Activated CD4-positive, alpha-beta T cell treated with anti-CD3 and anti-CD28 coated beads for 24 hours (primary cell): ENCODE results near the gene ACACA.
"Not testable (repeated sequence)": the region's sequence is repeated elsewhere in the genome, so short reads cannot be mapped to it uniquely, and the experiment has no call there.

ENCODE experiments used
- DNase-seq, 2 donors: peaks; one replicate each; pipeline ENCODE4 v3.0.0-alpha.2; 2020; ENCODE audit warnings: low read depth in 2 of 2

The ACACA gene

DNA sequence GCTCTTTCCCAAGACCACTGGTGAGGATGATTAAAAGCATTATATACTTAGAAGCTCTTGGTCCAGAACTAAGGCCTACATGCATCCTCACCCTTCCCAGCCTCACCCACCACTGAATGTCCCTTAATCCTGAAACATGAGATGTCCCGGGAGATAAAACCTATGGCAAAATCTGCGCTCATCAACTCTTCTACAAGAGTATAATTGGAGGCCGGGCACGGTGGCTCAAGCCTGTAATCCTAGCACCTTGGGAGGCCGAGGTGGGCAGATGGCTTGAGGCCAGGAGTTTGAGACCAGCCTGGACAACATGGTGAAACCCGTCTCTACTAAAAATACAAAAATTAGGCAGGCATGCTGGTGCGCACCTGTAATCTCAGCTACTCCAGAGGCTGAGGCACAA is 13.3 kb downstream of the ACACA start:
- DNase-seq: no peak

DNA sequence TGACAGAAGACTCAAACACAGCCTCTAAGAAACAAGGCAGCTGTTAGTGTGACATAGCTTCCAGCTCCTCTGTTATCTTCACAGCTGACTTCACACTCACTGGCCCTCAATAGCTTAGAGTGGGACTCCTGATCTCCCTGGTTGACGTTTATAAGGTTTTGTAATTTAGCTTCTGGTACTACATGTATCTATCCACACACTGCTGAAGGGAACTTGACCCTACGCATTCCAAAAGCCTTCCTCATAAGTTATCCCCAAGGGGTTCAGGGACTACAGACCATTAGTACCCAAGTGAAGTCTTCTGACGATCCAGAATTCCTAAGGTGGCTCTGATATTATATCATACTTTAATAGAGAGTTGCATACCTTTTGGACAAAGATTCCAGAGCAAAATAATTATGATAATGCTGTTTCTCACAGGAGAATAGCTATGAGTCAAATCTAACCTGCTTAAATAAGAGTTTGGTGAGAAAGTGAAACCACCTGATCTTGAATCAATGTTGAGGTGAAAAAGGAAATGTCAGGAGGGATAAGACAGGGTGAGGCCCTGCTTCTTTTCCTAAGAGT is 14.5 kb downstream of the ACACA start:
- no peak for DNase-seq

DNA sequence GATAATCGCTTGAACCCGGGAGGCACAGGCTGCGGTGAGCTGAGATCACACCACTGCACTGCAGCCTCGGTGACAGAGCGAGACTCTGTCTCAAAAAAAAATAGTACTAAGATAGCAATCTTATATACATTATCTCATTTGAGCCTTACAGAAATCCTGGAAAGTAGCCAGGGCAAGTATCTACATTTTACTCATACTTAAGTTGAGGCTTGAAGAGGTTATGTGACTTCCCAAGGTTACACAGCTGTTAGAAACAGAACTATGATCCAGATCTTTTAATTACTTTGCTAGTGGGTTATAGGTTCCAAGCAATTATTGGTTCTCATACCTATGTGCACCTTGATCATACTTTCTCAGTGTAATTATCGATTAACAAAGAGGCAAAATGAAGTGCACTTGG is 15.5 kb downstream of the ACACA start:
- DNase-seq: no peak

DNA sequence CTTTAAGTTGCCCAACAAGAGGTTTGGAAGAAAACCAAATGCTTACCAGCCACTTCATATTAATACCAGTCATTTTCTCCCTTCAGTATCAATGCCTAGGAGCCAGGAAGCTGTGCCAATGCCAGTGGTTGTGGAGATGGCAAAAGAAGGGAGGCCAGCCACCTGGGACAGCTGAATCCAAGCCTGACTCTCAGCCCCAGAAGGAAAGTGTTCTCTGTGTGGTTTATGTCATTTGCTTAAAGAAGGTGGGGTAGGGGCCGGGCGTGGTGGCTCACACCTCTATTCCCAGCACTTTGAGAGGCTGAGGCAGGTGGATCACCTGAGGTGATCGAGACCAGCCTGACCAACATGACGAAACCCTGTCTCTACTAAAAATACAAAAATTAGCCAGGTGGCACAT is 17.5 kb downstream of the ACACA start:
- no peak for DNase-seq

DNA sequence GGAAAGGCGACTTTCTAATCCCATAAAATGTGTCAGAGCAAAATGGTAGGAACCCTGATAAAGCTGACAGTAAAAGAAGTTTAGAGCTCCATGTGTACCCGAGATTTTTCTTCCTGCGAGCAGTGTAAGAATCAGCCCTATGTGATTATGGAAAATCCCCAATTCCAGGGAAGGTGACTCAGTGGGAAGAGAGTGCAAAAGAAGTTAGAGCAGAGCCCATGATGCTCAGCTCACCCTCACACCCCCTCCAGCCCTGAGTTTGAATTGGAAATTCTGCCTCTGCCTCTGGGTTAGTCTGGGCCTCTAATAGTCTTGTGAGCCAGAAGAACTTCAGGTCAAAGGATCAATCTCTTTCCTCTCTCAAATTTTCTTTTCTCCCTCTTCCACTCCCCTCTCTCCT is 18.4 kb downstream of the ACACA start:
- no peak for DNase-seq

DNA sequence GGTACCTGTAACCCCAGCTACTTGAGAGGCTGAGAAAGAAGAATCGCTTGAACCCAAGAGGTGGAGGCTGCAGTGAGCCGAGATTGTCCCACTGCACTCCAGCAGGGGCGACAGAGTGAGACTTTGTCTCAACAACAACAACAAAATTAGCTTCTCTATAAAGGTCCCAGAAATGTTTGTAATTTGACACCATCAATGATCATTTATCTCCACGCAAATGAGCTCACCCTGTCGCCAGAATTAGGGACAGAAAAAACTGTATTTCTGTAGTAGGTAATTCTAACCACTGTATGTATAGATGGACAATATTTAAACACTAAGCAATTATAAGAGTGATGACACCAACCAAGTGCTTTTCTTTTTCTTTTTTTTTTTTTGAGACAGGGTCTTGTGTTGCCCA is 20.2 kb downstream of the ACACA start:
- no peak for DNase-seq

DNA sequence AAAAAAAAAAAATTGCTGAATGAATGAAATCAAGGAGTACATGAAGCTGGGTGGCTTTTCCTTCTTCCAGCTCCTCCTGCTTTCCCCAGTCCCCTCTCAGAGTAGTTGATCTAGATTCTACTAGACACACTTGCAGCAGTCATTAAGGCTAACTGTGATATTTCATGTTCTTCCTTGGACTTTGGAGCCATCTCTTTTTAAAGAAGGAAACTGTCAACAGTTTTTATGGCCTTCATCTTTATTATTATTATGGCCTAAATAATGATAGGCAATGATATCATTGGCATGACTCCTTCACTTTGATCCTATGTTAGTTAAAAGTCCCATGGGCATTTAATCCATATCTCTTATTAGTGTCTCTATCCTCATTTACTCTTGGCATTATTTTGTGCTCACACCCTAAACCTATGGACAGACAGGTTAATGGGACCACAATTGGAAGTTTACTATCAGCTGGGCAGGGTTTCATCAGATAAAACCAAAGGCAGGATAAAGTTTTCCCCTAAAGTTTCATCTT is 21.1 kb downstream of the ACACA start:
- no peak for DNase-seq

DNA sequence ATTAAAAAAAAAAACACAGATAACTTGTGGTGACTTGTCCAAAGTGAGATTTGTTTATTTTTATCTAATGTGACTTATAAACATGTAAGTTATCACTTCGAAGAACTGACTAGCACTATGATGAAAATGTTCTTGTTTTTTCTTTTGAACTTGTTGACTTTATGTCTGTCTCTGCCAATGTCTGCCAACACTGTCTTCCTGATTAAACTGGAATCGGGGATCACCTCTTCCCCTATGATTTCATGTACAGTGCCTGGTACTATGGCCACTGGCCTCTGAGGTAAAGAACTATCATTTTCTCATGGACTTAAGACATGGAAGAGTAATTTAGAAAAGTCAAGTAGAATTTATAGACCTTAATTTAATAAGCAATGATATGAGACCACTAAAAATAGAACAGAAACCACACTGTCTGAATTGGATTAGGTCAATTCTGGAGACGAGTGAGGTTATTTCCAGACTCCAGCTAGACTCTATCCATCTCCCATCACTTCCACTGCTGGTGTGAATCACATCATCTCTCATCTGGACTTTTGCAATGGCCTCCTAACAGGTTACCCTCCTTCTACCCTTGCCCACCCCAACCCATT is 22.0 kb downstream of the ACACA start:
- no peak for DNase-seq

DNA sequence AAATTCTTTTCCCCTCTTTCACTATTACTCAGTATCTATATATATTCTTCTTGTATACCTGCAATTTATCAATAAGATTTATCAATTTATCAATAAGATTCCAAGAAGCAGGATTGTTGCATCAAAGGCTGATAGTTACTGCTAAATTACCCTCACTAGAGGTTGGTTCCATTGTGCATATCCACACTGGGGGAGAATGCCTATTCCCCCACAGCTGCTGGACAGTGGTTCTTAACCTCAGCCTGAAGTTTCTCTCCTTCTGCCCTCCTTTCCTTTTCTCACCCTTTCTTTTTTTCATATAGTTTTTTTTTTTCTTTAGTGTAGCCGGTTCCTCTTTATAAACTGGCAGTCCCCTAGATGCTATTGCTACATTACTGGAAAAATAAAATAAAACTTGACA is 24.6 kb downstream of the ACACA start:
- no peak for DNase-seq

DNA sequence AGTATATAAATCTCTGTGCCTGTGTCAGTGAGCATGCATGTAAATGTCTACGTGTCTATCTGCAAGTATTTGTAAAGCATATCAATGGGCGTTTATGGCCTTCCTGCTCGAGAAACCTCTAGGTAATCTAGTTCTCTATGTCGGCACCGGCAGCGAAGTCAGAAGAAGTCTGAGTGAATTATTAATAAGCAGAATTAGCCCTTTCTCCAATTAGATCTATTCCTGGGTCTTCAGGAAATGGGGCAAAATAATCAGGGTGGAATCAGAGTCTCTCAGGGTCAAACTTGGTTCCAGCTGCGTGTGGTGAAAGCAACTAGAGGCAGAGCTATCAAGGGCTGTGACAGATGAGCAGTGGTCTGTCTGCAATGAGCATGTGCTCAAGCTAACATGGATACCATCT is 30.9 kb downstream of the ACACA start, which contains the start of gene C17orf78:
Gene C17orf78, plus strand, starts transcription at position 280 of the 400 bp plus-strand sequence. Its CDS starts 108 bp downstream, at position 388.
- no peak for DNase-seq

DNA sequence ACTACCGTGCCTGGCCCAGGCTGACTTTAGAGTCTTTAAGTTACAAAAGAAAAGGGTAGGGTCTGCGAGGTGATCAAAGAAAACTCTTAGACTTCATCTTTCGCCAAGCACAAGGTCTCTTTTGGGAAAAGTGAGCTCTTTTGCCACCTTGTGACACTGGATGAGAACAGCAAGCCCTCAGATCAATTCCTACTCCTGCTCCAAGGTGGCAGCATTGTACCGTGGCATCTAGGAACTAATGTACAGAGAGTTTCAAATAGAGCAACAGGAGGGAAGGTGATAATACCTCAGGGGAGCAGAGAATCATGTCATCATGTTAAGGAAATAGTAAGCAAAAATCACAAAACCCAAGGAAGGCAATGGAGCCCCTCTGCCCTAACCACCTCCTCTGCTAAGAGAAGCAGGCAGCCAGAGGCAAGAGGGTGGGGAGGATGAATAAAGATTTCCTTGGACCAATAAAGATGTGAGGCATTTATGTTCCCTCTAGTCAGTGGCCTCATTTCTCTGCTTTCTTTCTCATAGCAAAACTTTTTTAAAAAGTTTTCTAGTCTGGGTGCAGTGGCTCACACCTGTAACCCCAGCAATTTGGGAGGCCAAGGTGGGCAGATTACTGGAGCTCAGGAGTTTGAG is 33.0 kb downstream of the ACACA start:
- peak; percentile 42 to 43 for DNase-seq

DNA sequence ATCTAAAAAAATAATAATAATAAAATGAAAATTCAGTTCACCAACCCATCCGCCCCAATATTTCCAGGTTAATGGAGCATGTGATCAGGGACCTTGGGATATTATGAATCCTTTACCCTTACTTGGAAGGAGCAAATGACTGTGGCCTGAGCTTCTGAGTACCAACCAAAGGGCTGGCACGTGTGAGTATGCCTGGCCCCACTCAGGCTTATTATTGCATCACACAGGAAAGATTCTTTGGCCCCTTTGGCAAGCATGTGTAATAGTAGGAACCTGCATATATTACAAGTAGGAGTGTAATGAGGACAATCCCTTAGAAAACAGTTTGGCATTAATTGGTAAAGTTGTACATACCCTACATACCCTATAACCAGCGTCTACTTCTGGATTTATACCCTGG is 38.1 kb downstream of the ACACA start:
- DNase-seq: no peak

DNA sequence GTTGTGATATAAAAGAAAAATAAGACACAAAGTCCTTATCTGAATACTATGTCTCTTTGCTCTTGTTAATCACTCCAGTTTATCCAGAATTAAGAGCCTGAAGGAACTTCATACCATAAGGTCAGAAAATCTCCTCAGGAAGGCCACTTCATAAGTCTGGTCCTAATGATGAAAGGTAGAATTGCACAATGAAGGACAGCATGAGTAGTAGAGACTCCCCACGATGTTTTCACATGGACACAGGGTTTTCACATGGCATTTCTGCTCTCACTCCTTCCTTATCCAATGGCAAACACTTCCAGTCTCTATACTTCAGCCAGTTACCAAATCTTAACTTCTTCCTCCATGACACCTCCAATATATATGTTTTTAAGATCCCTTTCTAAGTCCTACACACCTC is 41.0 kb downstream of the ACACA start:
- DNase-seq: no peak

DNA sequence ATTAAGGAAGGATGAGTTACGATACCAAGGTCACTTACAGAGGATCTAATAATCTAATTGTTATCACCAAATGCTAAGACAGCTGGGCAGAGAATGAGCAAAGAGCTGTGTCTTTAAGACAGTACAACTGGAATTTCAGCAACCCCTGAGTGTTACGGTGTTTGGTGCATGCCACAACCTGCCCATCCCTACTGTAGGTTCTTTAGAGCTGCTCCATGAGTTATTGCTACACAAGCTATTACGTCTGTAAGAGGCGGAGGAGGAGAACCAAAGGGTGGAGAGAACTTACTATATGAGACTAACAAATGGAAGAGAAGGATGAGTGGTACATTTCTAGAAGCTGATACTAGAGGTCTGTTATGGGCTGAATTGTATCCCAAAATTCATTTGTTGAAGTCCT is 45.1 kb downstream of the ACACA start:
- no peak for DNase-seq

DNA sequence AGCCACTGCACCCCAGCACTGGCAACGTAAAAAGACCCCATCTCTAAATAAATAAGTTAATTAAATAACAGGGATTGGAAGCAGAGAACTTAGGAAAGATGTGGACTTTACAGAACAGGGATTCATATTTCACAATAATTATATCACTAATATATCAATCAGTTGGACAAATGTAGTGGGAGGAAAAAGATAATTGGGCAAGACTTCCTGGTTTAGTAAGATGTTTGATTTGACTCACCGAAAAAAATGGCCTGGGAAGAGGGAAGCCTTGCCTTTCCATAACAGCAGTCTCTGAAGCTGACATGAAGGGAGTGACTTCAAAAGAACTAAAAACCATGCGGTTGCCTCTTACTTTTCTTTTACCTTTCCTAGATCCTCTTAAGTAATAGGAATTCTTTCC is 46.0 kb downstream of the ACACA start:
- DNase-seq: no peak

DNA sequence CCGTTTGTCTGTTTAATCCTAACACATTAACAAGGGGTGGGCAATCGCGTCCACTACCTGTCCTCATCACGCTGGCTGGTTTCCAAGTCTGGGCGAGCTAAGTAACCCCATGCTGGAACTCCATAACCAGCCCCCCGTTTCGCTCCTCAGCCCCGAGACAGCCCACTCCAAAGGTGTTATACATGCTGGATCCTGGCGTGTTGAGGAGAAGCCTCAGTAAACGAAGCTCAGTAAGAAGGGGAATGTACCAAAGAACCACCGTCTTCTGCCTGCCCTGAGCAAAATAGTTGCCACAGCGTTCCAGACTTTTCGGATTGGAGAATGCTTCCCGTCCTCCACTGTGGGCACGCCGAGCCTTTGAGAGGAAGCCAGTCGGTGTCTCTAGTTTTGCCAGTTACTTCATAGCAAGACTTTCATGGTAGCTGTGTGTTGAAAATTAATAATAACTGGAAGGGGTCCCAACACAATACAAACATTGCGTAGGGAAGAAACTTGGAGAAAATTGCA is 46.9 kb downstream of the ACACA start:
- DNase-seq: no peak

DNA sequence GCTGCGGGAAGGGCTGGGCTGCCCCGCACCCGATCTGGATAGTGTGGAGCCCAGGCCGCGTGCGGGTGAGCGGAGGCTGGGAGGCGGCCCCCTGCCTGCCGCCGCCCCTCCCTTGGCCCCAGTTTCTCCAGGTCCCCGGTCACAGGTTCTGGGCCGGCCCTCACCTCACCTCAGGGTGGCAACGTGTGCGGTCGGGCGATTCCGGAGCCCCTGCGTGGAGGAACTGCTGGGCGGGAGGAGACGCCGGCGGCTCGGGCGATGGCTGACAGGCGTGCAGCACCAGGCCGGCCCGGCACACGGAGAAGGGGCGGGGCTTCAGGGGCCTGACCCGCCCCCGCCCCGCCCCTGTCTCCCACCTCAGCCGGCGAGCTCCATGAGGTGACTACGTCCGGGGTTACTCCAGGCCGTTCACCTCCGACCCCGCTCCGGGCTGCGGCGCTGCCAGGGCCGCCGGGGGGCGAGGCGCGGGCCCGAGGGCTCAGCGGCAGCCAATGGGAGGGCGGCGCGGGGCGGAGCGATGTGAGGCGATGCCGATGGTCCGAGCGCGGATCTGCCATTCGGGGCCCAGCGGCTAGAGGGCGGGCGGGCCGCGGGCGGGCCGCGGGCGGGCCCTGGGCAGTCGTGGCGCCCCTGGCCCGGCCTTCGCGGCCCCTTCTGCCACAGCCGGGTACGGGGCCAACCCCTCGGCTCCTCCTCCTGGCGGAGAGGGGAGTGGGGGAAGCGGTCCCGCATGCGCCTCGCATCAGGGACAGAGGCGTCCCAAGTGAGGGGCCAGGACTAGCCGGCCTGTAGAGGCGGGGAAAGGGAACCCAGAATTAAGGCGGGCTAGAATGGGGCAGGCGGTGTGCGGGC is 47.6 kb downstream of the ACACA start:
- DNase-seq: peak; percentile 79 to 89

DNA sequence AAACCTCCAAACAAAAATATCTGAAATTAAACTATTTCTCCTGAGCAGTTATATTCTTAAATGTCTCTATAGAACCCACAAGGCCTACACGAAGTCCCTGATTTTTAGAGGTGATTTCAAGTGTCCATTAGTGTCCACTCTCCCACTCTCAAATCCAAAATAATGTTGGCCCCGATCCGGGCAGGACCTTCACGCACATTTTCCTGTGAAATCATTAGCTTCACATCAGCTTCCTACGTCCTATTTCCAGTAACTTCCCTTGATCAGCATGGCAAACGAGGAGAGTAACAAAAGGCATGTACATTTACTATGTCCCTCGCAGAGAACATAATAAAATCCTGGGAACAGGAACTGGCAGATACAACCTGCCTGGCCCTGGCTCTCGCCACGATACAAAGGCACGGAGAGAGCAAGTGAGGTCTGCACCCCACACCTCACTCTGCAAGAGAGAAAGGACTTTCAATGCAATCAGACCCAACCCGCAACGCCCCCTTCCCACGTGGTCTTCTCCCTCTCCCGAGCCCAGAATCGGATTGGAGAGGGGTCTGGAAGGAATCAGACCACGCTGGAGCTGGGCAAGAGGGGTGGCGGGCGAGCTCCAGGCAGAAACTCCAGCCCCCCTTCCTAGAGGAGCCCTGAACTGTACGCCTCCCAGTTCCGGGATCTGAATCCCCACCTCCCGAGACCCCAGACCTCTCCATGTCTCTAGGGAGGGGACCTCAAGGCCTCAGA is 48.4 kb downstream of the ACACA start:
- DNase-seq: peak; percentile 12 to 19

DNA sequence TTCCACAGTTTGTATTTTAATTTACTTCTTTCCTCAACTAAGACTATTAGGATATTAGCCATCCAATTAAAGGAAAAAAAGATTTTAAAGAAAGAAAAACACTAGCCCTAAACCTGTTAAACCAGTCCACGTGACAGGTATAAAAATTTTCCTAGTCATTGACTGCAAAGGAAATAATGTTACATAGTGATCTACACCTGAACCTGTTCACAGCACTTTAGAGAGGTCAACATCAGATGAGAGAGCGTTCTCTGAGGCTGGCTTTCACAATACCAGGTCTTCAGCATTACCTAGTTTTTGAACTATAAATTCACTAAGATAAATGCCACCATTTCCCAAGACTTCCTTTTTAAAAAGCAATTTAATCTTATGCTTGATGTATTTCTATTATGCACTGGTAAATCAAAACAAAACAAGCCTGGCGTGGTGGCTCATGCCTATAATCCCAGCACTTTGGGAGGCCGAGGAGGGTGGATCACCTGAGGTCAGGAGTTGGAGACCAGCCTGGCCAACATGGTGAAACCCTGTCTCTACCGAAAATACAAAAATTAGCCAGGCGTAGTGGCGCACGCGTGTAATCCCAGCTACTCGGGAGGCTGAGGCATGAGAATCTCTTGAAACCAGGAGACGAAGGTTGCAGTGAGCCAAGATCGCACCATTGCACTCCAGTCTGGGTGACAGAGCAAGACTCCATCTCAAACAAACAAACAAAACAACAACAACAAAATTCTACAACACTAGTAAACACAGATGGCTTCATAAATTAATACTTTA is 49.7 kb downstream of the ACACA start:
- DNase-seq: not testable (repeated sequence)

DNA sequence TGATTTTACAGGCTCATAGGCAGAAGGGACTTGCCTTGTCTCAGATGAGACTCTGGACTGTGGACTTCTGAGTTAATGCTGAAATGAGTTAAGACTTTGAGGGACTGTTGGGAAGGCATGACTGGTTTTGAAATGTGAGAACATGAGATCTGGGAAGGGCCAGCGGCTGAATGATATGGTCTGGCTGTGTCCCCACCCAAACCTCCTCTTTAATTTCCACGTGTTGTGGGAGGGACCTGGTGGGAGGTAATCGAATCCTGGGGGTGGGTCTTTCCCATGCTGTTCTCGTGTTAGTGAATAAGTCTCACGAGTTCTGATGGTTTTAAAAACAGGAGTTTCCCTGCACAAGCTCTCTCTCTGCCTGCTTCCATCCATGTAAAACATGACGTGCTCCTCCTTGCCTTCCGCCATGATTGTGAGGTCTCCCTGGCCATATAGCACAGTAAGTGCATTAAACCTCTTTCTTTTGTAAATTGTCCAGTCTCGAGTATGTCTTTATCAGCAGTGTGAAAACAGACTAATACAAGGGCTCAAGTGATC is 59.7 kb downstream of the ACACA start:
- DNase-seq: not testable (repeated sequence)
